PC-9 (cell line): ENCODE measurements around the gene CDK11B.

Experiments
- CTCF ChIP-seq: fragments of 200-600 bp; sonication (generic); conservative IDR thresholded peaks from 2 replicates; pipeline ENCODE4 v1.6.1; 2017; ENCODE audit warnings: mixed run types, antibody characterized with exemption, mild to moderate bottlenecking, moderate library complexity
- EZH2 ChIP-seq: fragments of 200-600 bp; sonication (generic); IDR thresholded peaks from 2 replicates; pipeline ENCODE4 v1.8.0; 2017; ENCODE audit warnings: antibody characterized with exemption, low read depth

GRCh38 chr1:1620433-1621139 is 38.2 kb downstream of the CDK11B start:
- TF ChIP-seq CTCF (no peak), EZH2 (no peak)
